Muscle of back (tissue), 11 donors: ENCODE data around the gene DISP2. TPM values are rescaled to one million over a fixed set of nuclear protein-coding genes. Genes with fewer than 3 reads are reported as not detected.

Experiments used
- DNase-seq, 3 donors: peaks; one replicate each; pipeline versions ENCODE4 v3.0.0 to v3.0.0-alpha.2; 2013
- polyA plus RNA-seq, 10 donors: library from polyadenylated mRNA; unstranded; fragments of 120-200 nt; gene quantifications; one replicate each; pipeline ENCODE4 v1.2.1, GENCODE V29; 2013; ENCODE audit not compliant: insufficient read length in 10 of 10

DISP2 gene
- polyA plus RNA-seq, 10 donors = 0.25 to 3.9 (median 1.5) TPM

DNA sequence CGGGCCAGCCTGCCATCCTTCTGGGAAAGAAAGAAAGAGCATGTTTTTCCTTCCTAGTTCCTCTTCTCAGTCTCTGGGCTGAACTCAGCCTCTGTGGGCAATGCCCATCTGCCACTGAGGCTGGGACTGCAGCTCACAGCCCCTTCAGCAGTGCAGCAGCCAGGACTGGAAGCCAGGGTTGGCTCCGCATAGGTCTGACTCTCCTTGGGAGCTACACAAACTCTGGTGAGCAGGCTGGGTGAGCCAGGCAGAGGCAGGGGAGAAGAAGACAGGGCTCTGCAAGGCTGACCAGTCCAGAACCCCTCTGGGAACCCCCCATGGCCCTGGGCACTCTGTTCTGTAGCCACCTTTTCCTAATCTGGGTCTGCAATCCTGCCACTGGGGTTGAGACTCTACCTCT is 3.6 kb downstream of the DISP2 start:
- no peak for DNase-seq

DNA sequence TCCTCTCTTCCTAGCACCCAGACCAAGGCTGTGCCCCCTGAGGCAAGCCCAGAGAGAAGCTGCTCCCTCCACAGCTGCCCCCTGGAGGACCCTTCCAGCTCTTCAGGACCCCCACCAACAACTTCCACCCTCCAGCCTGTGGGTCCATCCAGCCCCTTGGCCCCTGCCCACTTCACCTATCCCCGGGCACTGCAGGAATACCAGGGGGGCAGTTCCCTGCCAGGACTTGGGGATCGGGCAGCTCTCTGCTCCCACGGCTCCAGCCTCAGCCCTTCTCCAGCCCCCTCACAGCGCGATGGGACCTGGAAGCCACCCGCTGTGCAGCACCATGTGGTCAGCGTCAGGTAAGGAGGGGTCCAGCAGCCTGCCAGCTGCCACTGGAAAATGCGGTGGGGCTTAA is 5.6 kb downstream of the DISP2 start:
- DNase-seq = no peak

DNA sequence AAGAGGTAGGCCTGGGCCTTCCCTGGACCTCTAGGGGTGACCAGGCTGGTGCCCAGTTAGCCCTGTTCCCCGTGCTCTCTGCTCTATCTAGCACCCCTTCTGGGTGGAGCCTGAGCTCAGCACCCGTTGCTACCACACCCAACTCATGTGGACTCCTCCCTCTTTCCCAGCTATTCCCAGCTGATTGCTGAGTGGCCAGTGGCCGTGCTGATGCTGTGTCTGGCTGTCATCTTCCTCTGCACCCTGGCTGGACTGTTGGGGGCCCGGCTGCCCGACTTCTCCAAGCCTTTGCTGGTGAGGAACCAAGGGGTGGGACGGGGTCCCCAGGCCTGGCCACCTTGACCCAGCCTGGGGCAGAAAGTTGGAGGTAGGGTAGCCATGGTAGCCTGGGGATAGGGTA is 6.2 kb downstream of the DISP2 start:
- DNase-seq = no peak

DNA sequence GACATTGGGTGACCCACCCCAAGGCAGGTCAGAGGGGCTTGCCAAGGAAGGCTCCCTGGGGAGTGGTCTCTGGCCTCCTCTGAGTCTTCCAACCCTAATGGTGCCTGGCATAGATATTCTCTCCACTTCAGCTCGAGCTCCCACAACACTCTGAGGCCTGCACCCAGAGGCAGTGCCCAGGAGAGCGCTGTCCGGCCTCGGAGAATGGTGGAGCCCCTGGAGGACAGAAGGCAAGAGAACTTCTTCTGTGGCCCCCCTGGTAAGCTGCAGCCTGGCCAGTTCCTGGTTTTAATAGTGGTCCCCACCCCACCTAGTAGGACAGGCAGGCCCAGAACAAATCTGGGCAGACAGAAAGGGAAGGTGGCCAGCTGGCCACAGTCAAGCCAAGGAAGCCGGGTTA is 7.0 kb downstream of the DISP2 start:
- DNase-seq = no peak

DNA sequence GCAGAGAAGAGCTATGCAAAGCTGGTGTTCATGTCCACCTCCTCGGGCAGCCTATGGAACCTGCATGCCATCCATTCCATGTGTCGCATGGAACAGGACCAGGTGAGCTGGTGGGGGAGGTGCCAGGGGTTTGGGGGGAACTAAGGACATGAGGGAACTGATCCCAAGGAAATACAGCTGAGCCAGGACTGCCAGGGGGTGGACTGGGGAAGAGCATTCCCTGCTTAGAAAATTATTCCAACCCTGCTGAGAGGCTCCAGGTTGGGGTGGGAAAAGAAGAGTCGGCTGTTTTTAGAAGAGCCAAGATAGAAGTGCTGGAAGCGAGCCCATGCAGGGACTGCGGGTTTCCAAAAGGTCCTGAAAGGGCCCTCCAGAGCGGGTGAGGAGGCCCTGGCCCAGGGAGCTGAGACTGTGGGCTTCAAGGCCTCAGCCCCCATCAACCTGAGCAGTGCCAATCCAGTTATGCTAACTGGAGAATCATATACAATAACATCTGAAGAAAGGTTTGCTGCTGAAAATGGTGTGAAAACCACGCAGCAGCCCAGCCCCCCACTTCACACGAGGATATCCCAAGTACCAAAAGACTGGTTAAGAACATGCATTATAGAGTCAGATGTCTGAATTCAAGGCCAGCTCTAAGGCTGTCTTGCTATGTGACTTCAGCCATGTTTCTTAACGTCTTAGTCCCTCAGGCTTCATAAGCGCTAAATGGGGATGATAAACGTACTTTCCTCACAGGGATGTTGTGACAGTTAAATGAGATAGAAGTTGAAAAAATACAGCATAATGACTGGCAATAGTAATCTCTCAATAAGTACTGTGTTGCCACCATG is 7.8 kb downstream of the DISP2 start:
- DNase-seq = no peak

DNA sequence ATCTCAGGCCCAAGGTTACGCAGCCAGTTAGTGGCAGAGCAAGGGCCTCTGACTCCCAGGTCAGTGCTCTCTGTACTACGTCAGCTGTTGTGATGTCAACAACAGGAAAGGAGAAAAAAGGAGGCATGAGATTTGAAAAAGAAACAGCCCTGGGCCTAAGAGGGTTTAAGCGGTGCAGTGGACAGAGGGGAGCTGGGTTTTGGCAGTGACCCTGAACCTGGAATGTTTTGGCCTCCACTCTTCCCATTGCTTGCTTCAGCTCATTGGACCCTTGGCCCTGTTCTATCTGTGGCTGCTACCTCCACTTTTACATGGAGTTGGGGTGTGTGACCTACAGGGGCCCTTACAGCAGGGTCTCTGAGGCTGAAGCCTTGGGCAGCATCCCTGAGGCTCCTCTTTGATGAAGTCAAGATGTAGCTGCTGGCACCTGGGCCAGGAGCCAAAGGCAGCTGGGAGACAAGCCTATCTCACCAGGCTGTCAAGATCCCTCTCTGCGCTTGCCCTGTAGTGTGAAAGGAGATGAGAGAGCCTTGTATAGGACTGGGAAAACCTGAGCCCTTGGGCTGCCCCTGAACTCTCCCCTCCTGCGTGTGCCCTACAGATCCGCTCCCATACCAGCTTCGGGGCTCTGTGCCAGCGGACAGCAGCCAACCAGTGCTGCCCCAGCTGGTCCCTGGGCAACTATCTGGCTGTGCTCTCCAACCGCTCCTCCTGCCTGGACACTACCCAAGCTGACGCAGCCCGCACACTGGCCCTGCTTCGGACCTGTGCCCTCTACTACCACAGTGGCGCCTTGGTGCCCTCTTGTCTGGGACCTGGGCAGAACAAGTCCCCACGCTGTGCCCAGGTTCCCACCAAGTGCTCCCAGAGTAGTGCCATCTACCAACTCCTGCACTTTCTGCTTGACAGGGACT is 8.7 kb downstream of the DISP2 start:
- peak in 2 of 3 donors; percentile 50 to 66 for DNase-seq

DNA sequence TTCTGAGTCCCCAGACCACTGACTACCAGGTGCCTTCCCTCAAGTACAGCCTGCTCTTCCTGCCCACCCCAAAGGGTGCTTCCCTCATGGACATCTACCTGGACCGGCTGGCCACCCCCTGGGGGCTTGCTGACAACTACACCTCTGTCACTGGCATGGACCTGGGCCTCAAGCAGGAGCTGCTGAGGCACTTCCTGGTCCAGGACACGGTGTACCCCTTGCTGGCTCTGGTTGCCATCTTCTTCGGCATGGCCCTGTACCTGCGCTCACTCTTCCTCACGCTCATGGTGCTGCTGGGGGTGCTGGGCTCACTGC is 9.3 kb downstream of the DISP2 start:
- DNase-seq = no peak

DNA sequence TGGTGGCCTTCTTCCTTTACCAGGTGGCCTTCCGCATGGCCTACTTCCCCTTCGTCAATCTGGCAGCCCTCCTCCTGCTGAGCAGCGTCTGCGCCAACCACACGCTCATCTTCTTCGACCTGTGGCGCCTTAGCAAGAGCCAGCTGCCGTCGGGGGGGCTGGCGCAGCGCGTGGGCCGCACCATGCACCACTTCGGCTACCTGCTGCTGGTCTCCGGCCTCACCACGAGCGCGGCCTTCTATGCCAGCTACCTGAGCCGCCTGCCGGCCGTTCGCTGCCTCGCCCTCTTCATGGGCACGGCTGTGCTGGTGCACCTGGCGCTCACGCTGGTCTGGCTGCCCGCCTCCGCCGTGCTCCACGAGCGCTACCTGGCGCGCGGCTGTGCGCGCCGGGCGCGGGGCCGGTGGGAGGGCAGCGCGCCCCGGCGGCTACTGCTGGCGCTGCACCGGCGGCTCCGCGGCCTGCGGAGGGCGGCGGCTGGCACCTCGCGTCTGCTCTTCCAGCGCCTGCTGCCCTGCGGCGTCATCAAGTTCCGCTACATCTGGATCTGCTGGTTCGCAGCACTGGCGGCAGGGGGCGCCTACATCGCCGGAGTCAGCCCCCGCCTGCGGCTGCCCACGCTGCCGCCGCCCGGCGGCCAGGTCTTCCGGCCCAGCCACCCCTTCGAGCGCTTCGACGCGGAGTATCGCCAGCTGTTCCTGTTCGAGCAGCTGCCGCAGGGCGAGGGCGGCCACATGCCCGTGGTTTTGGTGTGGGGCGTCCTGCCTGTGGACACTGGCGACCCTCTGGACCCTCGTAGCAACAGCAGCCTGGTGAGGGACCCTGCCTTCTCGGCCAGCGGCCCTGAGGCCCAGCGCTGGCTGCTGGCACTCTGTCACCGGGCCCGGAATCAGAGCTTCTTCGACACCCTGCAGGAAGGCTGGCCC is 9.9 kb downstream of the DISP2 start:
- DNase-seq = peak; percentile 75 to 89 (median 77)

DNA sequence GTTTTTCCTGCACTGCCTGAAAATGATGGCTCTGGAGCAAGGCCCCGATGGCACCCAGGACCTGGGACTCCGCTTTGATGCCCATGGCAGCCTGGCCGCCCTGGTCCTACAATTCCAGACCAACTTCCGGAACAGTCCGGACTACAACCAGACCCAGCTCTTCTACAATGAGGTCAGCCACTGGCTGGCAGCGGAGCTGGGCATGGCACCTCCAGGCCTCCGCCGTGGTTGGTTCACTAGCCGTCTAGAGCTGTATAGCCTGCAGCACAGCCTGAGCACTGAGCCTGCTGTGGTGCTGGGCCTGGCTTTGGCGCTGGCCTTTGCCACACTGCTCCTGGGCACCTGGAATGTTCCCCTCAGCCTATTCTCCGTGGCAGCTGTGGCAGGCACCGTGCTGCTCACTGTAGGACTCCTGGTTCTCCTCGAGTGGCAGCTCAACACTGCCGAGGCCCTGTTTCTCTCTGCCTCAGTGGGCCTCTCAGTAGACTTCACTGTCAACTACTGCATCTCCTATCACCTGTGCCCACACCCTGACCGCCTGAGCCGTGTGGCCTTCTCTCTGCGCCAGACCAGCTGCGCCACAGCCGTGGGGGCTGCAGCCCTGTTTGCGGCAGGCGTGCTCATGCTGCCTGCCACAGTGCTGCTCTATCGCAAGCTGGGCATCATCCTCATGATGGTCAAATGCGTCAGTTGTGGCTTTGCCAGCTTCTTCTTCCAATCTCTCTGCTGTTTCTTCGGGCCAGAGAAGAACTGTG is 10.9 kb downstream of the DISP2 start:
- no peak for DNase-seq

DNA sequence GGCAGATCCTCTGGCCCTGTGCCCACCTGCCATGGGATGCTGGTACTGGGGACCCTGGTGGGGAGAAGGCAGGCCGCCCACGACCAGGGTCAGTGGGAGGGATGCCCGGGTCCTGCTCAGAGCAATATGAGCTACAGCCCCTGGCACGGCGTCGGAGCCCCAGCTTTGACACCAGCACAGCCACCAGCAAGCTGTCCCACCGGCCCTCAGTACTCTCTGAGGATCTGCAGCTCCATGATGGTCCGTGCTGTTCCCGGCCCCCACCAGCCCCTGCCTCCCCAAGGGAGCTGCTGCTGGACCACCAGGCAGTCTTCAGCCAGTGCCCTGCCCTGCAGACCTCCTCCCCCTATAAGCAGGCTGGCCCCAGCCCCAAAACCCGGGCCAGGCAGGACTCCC is 11.5 kb downstream of the DISP2 start:
- DNase-seq = no peak

DNA sequence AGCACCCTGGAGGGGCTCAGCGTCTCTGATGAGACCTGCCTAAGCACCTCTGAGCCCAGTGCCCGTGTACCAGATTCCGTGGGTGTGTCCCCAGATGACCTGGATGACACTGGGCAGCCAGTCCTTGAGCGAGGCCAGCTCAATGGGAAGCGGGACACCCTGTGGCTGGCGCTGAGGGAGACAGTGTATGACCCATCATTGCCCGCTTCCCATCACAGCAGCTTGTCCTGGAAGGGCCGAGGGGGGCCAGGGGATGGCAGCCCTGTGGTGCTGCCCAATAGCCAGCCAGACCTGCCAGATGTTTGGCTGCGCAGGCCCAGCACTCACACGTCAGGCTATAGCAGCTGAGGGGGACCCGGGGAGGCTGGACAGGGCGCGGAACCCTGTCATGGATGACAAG is 12.0 kb downstream of the DISP2 start:
- no peak for DNase-seq

DNA sequence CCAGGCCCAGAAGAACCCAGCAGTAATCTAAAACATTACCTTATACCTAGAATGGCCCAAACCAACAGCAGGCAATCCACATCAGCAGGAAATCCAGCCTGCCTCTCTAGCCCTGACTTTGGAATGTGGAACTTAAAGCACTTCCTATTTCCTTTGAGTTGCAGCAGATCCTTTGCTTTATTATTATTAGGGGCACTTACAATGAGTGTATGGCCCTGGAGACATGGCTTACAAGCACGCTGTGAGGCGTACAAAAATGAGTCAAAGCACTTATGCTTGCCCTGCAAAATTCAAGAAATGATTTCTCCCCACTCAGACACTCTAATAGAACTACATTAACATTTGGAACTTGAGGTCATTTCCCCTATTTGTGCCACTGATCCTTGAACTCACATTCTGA is 15.0 kb downstream of the DISP2 start:
- no peak for DNase-seq

DNA sequence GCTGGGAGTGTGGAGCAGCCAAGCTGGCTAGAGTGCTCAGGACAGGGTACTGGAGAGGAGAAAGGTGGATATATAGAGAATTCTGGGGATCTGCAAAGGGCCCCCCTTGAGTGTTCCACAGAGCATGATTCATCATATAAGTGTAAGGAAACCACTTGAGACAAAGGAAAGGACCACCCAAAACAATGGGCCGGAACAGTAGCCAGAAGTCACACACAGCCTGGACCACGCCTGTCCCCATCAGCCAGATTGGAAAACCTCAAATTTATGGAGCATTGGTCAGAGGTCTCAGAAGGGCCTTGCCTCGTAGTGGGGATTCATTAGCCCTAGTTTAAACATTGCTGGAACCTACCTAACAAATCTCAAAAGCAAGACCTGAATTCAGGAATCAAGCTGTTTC is 19.6 kb downstream of the DISP2 start:
- no peak for DNase-seq

DNA sequence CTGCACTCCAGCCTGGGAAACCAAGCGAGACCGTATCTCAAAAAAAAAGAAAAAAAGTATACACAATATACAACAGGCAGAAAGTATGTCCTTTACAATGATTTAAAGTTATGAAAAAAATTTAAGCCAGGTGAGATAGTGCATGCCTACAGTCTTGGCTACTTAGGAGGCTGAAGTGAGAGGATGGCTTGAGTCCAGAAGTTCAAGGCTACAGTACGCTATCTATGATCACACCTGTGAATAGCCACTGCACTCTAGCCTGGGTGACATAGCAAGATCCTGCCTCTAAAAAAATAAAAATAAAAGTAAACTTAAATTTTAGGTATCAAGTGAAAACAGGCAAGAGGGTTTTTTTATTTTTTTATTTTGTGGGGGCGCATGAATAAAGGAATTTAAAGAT is 21.4 kb downstream of the DISP2 start:
- no peak for DNase-seq

DNA sequence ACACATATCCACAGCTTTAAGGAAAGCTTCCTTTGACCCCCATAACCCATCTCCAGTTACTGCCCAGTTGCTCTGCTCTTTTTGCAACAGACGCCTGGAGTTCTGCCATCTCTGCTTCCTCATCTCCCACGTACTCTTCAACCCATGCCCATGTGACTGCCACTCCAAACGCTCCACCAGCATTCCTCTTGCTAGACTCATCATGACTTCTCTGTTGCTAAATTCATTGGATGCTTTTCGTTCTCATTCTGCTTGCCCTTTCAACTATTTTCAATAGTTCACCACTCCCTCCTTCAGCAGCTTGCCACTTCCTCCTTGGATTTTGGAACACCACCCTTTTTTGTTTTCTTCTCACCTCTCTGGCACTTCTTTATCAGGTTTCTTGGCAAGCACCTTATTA is 21.8 kb downstream of the DISP2 start:
- peak; percentile 48 to 84 (median 62) for DNase-seq

DNA sequence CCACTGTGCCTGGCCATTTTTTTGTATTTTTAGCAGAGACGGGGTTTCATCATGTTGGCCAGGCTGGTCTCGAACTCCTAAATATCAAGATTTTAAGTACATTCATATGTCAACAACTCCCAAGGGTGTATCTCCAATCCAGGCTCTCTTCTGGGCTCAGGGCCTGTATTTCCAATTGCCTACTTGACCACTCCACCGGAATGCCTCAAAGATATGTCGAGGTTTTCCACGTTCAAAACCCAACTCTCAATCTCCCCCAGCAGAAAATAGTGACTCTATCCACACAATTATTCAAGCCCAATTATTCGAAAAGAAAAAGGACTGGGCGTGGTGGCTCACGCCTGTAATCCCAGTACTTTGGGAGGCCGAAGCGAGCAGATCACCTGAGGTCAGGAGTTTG is 22.6 kb downstream of the DISP2 start:
- no peak for DNase-seq

DNA sequence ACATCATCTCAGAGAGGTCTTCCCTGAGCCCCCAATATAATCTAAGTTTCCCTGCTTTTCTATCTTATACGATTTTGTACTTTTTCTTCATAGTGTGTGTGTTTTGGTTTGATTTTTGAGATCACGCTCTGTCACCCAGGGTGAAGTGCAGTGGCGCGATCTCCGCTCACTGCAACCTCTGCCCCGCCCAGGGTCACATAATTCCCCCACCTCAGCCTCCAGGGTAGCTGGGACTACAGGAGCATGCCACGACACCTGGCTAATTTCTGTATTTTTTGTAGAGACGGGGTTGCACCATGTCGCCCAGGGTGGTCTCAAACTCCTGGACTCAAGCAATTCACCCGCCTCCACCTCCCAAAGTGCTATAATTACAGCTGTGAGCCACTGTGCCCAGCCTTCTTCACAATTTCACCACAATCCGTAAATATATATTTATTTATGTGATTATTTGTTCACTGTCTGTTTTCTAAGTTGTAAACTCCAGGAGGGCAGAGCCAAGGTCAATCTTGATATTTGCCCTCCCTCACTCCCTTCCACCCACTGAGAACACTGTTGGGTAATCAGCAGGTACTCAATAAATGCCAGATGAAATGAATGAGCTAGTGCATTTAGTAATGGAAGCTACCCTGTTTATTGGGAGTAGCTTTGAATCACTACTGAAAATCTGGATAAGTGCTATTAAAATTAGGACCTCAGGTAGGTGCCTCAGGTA is 24.0 kb downstream of the DISP2 start:
- no peak for DNase-seq

DNA sequence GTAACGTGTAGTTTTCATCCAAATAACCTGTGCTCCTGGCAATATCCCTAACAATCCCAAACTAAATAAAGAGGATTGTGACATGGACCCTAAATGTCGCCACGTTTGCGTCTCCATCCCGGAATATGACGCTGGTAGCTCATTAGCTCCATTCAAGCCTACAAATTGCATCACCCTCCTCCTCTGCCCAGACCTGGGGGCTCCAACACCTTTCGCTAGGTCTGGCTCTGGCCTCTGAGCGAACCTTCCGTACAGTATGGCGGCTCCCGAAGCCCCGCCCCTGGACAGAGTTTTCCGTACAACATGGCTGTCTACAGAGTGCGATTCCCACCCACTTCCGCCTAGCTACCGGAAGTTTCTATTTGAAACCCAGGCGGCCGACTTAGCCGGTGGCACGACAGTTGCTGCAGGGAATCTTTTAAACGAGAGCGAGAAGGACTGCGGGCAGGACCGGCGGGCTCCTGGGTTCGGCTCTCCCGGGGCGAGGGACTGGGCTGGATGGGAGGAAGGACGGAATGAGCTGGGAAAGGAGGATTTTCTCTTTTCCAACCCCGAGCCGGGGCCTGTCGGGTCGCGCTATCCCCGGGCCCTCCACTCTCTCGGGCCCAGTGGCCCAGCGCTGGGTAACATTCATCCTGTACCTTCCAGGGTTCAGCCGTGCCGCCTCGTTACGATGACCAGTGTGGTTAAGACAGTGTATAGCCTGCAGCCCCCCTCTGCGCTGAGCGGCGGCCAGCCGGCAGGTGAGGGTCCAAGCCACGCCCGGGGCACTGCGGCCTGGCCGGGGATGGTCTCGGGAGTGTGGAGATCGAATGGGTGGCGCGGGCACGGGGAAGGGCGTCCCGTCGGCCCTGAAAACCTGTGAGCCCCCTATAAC is 24.8 kb downstream of the DISP2 start, which contains the start of gene KNSTRN:
KNSTRN (plus strand) TSS at position 142 of the 877 bp plus-strand sequence; CDS start at position 257, 115 bp downstream.
- peak; percentile 91 to 95 (median 92) for DNase-seq

DNA sequence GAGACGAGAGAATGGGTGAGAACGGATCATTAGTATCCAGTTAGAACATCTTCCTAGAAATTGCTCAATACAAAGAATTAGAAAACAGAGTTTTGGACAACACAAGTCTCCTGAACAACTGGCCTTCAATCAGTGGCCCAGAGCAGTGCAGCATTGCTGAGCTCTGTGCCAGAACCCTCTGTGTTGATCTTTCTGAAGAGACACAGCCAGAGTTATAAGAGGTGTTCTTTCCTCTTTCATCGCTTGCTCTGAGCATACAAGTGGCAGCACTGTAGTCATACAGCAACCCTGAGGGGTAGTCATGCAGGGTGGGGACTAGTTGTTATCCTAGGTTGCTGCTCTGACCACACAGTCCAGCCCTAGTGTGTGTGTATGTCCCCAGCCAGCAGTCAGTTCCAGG is 28.5 kb downstream of the DISP2 start:
- DNase-seq = no peak
